ENCODE data around the gene FBXL17. TPM values are rescaled to one million over a fixed set of nuclear protein-coding genes. Genes with fewer than 3 reads are reported as not detected.
A peak's percentile ranks its signal among the peaks of the same experiment; 100 is the strongest.

FBXL17 gene
- polyA plus RNA-seq, 6 donors from 2014 or later: 7.6 to 13.6 (median 8.8) TPM

- H3K27me3 Mint-ChIP-seq: no peaks in the 10 kb centered on the region
Measured at GRCh38 chr5:108366500-108366899, 15.4 kb downstream of the FBXL17 start.

GRCh38 chr5:108361771-108362170 lies 20.1 kb downstream of the FBXL17 start:
- H3K4me1 Mint-ChIP-seq: no peaks in the 10 kb centered on the region
- DNase-seq: no peak
- H3K27me3 Mint-ChIP-seq: no peaks in the 10 kb centered on the region
- H3K9me3 Mint-ChIP-seq: no peaks in the 10 kb centered on the region
- no peak for ATAC-seq (ENCODE audit: low read depth in 2 of 2)
- peaks cover 5 to 8% of the 10 kb centered on the region in 2 donors for H3K36me3 Mint-ChIP-seq
- no peak overlapping the region for H3K27ac Mint-ChIP-seq
- H3K4me3 Mint-ChIP-seq: no peak overlapping the region

More at GRCh38 chr5:108366500-108366899, 15.4 kb downstream of the FBXL17 start:
- Mint-ChIP-seq H3K4me3 (no peak overlapping the region), H3K27ac (no peak overlapping the region), H3K9me3 (no peaks in the 10 kb centered on the region), H3K4me1 (peaks cover 0 to 14% (median 6%) of the 10 kb centered on the region in 3 donors), H3K36me3 (peaks cover 0 to 10% of the 10 kb centered on the region in 2 donors)
- DNase-seq (no peak), ATAC-seq (ENCODE audit: low read depth in 2 of 2) (no peak)

- no peak for DNase-seq
- no peak for ATAC-seq (ENCODE audit: low read depth in 2 of 2)
- no peaks in the 10 kb centered on the region for H3K9me3 Mint-ChIP-seq
- H3K27ac Mint-ChIP-seq: no peak overlapping the region
- no peaks in the 10 kb centered on the region for H3K27me3 Mint-ChIP-seq
- H3K4me1 Mint-ChIP-seq: no peaks in the 10 kb centered on the region
- H3K36me3 Mint-ChIP-seq: peaks cover 5 to 8% of the 10 kb centered on the region in 2 donors
- H3K4me3 Mint-ChIP-seq: no peak overlapping the region
Measured at GRCh38 chr5:108361239-108361638, 20.7 kb downstream of the FBXL17 start.

- peaks cover 0 to 8% of the 10 kb centered on the region in 2 donors for H3K36me3 Mint-ChIP-seq
- no peaks in the 10 kb centered on the region for H3K4me1 Mint-ChIP-seq
- H3K4me3 Mint-ChIP-seq: no peak overlapping the region
- H3K27ac Mint-ChIP-seq: peak overlapping the region in 1 of 6 donors; percentile 62
- no peak for ATAC-seq (ENCODE audit: low read depth in 2 of 2)
- no peak for DNase-seq
- H3K9me3 Mint-ChIP-seq: no peaks in the 10 kb centered on the region
- no peaks in the 10 kb centered on the region for H3K27me3 Mint-ChIP-seq
Measured at GRCh38 chr5:108360280-108360679, 21.6 kb downstream of the FBXL17 start.

- peak overlapping the region in 2 of 6 donors; percentile 1 to 25 for H3K27ac Mint-ChIP-seq
- no peak overlapping the region for H3K4me3 Mint-ChIP-seq
- H3K4me1 Mint-ChIP-seq: no peaks in the 10 kb centered on the region
- no peaks in the 10 kb centered on the region for H3K27me3 Mint-ChIP-seq
- DNase-seq (no peak), ATAC-seq (ENCODE audit: low read depth in 2 of 2) (no peak)
- no peaks in the 10 kb centered on the region for H3K9me3 Mint-ChIP-seq
- peaks cover 0 to 8% of the 10 kb centered on the region in 2 donors for H3K36me3 Mint-ChIP-seq
Measured at GRCh38 chr5:108356286-108356685, 25.6 kb downstream of the FBXL17 start.

- no peak overlapping the region for H3K4me3 Mint-ChIP-seq
- H3K27me3 Mint-ChIP-seq: no peaks in the 10 kb centered on the region
- H3K9me3 Mint-ChIP-seq: no peaks in the 10 kb centered on the region
- H3K4me1 Mint-ChIP-seq: no peaks in the 10 kb centered on the region
- ATAC-seq (ENCODE audit: low read depth in 2 of 2) (no peak), DNase-seq (no peak)
- no peaks in the 10 kb centered on the region for H3K36me3 Mint-ChIP-seq
- peak overlapping the region in 2 of 6 donors; percentile 26 to 84 for H3K27ac Mint-ChIP-seq
Measured at GRCh38 chr5:108353087-108353486, 28.8 kb downstream of the FBXL17 start.

GRCh38 chr5:108345541-108346171 lies 36.2 kb downstream of the FBXL17 start:
- no peak overlapping the region for H3K27ac Mint-ChIP-seq
- no peak overlapping the region for H3K4me3 Mint-ChIP-seq
- peaks cover 0 to 11% of the 10 kb centered on the region in 2 donors for H3K36me3 Mint-ChIP-seq
- no peaks in the 10 kb centered on the region for H3K27me3 Mint-ChIP-seq
- H3K4me1 Mint-ChIP-seq: no peaks in the 10 kb centered on the region
- peak in 1 of 2 donors; percentile 55 for ATAC-seq (ENCODE audit: low read depth in 2 of 2)
- DNase-seq: peak; percentile 25
- no peaks in the 10 kb centered on the region for H3K9me3 Mint-ChIP-seq

- no peak overlapping the region for H3K4me3 Mint-ChIP-seq
Measured at GRCh38 chr5:108344103-108344822, 37.6 kb downstream of the FBXL17 start.

GRCh38 chr5:108341866-108342265 lies 40.0 kb downstream of the FBXL17 start:
- Mint-ChIP-seq H3K27me3 (no peaks in the 10 kb centered on the region), H3K9me3 (no peaks in the 10 kb centered on the region), H3K27ac (no peak overlapping the region), H3K36me3 (peaks cover 4 to 11% of the 10 kb centered on the region in 2 donors), H3K4me3 (no peak overlapping the region), H3K4me1 (peaks cover 0 to 1% (median 0%) of the 10 kb centered on the region in 3 donors)
- no peak for ATAC-seq (ENCODE audit: low read depth in 2 of 2)
- DNase-seq: no peak

More at GRCh38 chr5:108344103-108344822, 37.6 kb downstream of the FBXL17 start:
- Mint-ChIP-seq H3K9me3 (no peaks in the 10 kb centered on the region), H3K27ac (peak overlapping the region in 1 of 6 donors; percentile 58), H3K4me1 (no peaks in the 10 kb centered on the region), H3K36me3 (peaks cover 0 to 11% of the 10 kb centered on the region in 2 donors), H3K27me3 (no peaks in the 10 kb centered on the region)
- DNase-seq: no peak
- ATAC-seq (ENCODE audit: low read depth in 2 of 2): no peak

GRCh38 chr5:108340131-108340530 lies 41.8 kb downstream of the FBXL17 start:
- H3K9me3 Mint-ChIP-seq: no peaks in the 10 kb centered on the region

GRCh38 chr5:108339220-108339619 lies 42.7 kb downstream of the FBXL17 start:
- H3K9me3 Mint-ChIP-seq: no peaks in the 10 kb centered on the region
- H3K4me1 Mint-ChIP-seq: peaks cover 0 to 3% (median 3%) of the 10 kb centered on the region in 3 donors
- no peak overlapping the region for H3K4me3 Mint-ChIP-seq
- H3K27me3 Mint-ChIP-seq: no peaks in the 10 kb centered on the region
- ATAC-seq (ENCODE audit: low read depth in 2 of 2) (no peak), DNase-seq (no peak)
- peaks cover 7 to 11% of the 10 kb centered on the region in 2 donors for H3K36me3 Mint-ChIP-seq
- no peak overlapping the region for H3K27ac Mint-ChIP-seq

More at GRCh38 chr5:108340131-108340530, 41.8 kb downstream of the FBXL17 start:
- no peak overlapping the region for H3K4me3 Mint-ChIP-seq
- no peak for ATAC-seq (ENCODE audit: low read depth in 2 of 2)
- no peak for DNase-seq
- H3K27me3 Mint-ChIP-seq: no peaks in the 10 kb centered on the region
- H3K36me3 Mint-ChIP-seq: peaks cover 4 to 11% of the 10 kb centered on the region in 2 donors
- H3K27ac Mint-ChIP-seq: no peak overlapping the region
- H3K4me1 Mint-ChIP-seq: peaks cover 0 to 3% (median 0%) of the 10 kb centered on the region in 3 donors

GRCh38 chr5:108334225-108334624 lies 47.7 kb downstream of the FBXL17 start:
- ATAC-seq (ENCODE audit: low read depth in 2 of 2) (no peak), DNase-seq (no peak)
- peak overlapping the region in 1 of 8 donors; percentile 27 for H3K4me3 Mint-ChIP-seq
- H3K9me3 Mint-ChIP-seq: no peaks in the 10 kb centered on the region
- H3K27ac Mint-ChIP-seq: peak overlapping the region in 2 of 6 donors; percentile 29 to 60
- peaks cover 0 to 21% of the 10 kb centered on the region in 2 donors for H3K36me3 Mint-ChIP-seq
- peaks cover 0 to 5% (median 4%) of the 10 kb centered on the region in 3 donors for H3K4me1 Mint-ChIP-seq
- no peaks in the 10 kb centered on the region for H3K27me3 Mint-ChIP-seq

- Mint-ChIP-seq H3K36me3 (peaks cover 28 to 47% of the 10 kb centered on the region in 2 donors), H3K4me3 (no peak overlapping the region), H3K9me3 (peaks cover 0 to 4% (median 0%) of the 10 kb centered on the region in 7 donors), H3K4me1 (no peaks in the 10 kb centered on the region), H3K27ac (no peak overlapping the region), H3K27me3 (no peaks in the 10 kb centered on the region)
- DNase-seq (no peak), ATAC-seq (ENCODE audit: low read depth in 2 of 2) (no peak)
Measured at GRCh38 chr5:108326982-108327381, 54.9 kb downstream of the FBXL17 start.

- H3K27ac Mint-ChIP-seq: peak overlapping the region in 1 of 6 donors; percentile 29
- H3K4me1 Mint-ChIP-seq: no peaks in the 10 kb centered on the region
- no peak overlapping the region for H3K4me3 Mint-ChIP-seq
- DNase-seq (no peak), ATAC-seq (ENCODE audit: low read depth in 2 of 2) (no peak)
- H3K27me3 Mint-ChIP-seq: no peaks in the 10 kb centered on the region
- peaks cover 28 to 40% of the 10 kb centered on the region in 2 donors for H3K36me3 Mint-ChIP-seq
- peaks cover 0 to 4% (median 0%) of the 10 kb centered on the region in 7 donors for H3K9me3 Mint-ChIP-seq
Measured at GRCh38 chr5:108324886-108325285, 57.0 kb downstream of the FBXL17 start.

Data from naive B cell (primary cell).